GM12874 (cell line): Measurements from ENCODE around the gene SRC.

Experiments used
- CTCF ChIP-seq: IDR thresholded peaks from 2 replicates; pipeline ENCODE4 v1.5.1; 2011; ENCODE audit warnings: low read depth, mild to moderate bottlenecking, control low read depth, low read length, moderate library complexity; ENCODE audit not compliant: insufficient read depth

The SRC gene

GRCh38 chr20:37309936-37310590 is 35.9 kb upstream of the SRC start:
- no peak for TF ChIP-seq CTCF

- no peak for TF ChIP-seq CTCF
These were observed 35.0 kb upstream of the SRC start for GRCh38 chr20:37310951-37311350.

GRCh38 chr20:37311710-37312355 is 34.1 kb upstream of the SRC start:
- TF ChIP-seq CTCF = no peak

GRCh38 chr20:37313546-37314091 is 32.3 kb upstream of the SRC start:
- no peak for TF ChIP-seq CTCF

- TF ChIP-seq CTCF = no peak
These were observed 31.8 kb upstream of the SRC start for GRCh38 chr20:37314099-37314498.

GRCh38 chr20:37314617-37315016 is 31.3 kb upstream of the SRC start:
- no peak for TF ChIP-seq CTCF

GRCh38 chr20:37315021-37315451 is 30.9 kb upstream of the SRC start:
- no peak for TF ChIP-seq CTCF
